Measurements from ENCODE around the gene MAMLD1.

- TF ChIP-seq POLR2A (IDR thresholded peaks at IDR 0.05), result no peak
- TF ChIP-seq, protein P1, sequence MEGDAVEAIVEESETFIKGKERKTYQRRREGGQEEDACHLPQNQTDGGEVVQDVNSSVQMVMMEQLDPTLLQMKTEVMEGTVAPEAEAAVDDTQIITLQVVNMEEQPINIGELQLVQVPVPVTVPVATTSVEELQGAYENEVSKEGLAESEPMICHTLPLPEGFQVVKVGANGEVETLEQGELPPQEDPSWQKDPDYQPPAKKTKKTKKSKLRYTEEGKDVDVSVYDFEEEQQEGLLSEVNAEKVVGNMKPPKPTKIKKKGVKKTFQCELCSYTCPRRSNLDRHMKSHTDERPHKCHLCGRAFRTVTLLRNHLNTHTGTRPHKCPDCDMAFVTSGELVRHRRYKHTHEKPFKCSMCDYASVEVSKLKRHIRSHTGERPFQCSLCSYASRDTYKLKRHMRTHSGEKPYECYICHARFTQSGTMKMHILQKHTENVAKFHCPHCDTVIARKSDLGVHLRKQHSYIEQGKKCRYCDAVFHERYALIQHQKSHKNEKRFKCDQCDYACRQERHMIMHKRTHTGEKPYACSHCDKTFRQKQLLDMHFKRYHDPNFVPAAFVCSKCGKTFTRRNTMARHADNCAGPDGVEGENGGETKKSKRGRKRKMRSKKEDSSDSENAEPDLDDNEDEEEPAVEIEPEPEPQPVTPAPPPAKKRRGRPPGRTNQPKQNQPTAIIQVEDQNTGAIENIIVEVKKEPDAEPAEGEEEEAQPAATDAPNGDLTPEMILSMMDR (IDR thresholded peaks at IDR 0.05), result no peak
Observed at GRCh38 chrX:150366951-150367545, 3.9 kb downstream of the MAMLD1 start.

All from body of pancreas (tissue), 4 donors.